ENCODE measurements around the gene FAH.
"Not testable (repeated sequence)": the region's sequence is repeated elsewhere in the genome, so short reads cannot be mapped to it uniquely, and the experiment has no call there.

FAH gene

GRCh38 chr15:80120636-80121035 is 32.2 kb upstream of the FAH start:
- peaks cover 36% of the 10 kb centered on the region for H3K36me3 ChIP-seq (ENCODE audit: control insufficient read depth, insufficient read depth, low read length)
- H3K27me3 ChIP-seq (ENCODE audit: control insufficient read depth, insufficient read depth, low read length), result no peaks in the 10 kb centered on the region
- no peak overlapping the region for H3K27ac ChIP-seq (ENCODE audit: low read depth, low read length)
- H3K9me3 ChIP-seq (ENCODE audit: control insufficient read depth, insufficient read depth, low read depth, low read length), result no peaks in the 10 kb centered on the region
- no peak overlapping the region for H3K9ac ChIP-seq (ENCODE audit: low read length)
- H3K4me1 ChIP-seq (ENCODE audit: control insufficient read depth, insufficient read depth, low read length), result no peaks in the 10 kb centered on the region; the same call in 1 of the 2 replicates
- no peak overlapping the region for H3K4me3 ChIP-seq (ENCODE audit: low read depth, low read length)

DNA sequence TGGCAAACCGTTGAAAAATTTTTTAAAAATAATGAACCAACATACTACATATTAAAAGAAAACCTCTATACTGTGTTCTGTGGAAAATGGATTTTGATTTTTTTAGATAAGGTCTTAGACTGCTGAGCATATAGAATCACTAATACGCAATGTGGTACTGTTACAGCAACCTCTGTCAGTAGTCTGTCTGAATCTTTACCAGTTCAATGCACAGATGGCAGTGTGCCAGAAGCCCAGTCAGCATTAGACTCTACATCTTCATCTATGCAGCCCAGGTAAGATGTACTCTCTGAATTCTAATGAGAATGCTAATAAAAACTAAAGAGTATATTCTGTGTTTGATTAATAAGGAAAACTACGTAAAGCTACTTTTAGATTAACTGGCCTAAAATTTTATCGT is 31.3 kb upstream of the FAH start:
- no peak overlapping the region for H3K27ac ChIP-seq (ENCODE audit: low read depth, low read length)
- no peaks in the 10 kb centered on the region; the same call in 1 of the 2 replicates for H3K4me1 ChIP-seq (ENCODE audit: control insufficient read depth, insufficient read depth, low read length)
- no peak overlapping the region for H3K4me3 ChIP-seq (ENCODE audit: low read depth, low read length)
- H3K9ac ChIP-seq (ENCODE audit: low read length), result no peak overlapping the region
- H3K9me3 ChIP-seq (ENCODE audit: control insufficient read depth, insufficient read depth, low read depth, low read length), result no peaks in the 10 kb centered on the region
- peaks cover 45% of the 10 kb centered on the region for H3K36me3 ChIP-seq (ENCODE audit: control insufficient read depth, insufficient read depth, low read length)
- no peaks in the 10 kb centered on the region for H3K27me3 ChIP-seq (ENCODE audit: control insufficient read depth, insufficient read depth, low read length)

GRCh38 chr15:80123034-80123433 is 29.8 kb upstream of the FAH start:
- H3K27ac ChIP-seq (ENCODE audit: low read depth, low read length), result no peak overlapping the region
- H3K36me3 ChIP-seq (ENCODE audit: control insufficient read depth, insufficient read depth, low read length), result peaks cover 48% of the 10 kb centered on the region
- H3K4me3 ChIP-seq (ENCODE audit: low read depth, low read length), result no peak overlapping the region
- H3K4me1 ChIP-seq (ENCODE audit: control insufficient read depth, insufficient read depth, low read length), result no peaks in the 10 kb centered on the region; the same call in 1 of the 2 replicates
- no peaks in the 10 kb centered on the region for H3K9me3 ChIP-seq (ENCODE audit: control insufficient read depth, insufficient read depth, low read depth, low read length)
- no peaks in the 10 kb centered on the region for H3K27me3 ChIP-seq (ENCODE audit: control insufficient read depth, insufficient read depth, low read length)
- no peak overlapping the region for H3K9ac ChIP-seq (ENCODE audit: low read length)

GRCh38 chr15:80127253-80127652 is 25.5 kb upstream of the FAH start:
- H3K9ac ChIP-seq (ENCODE audit: low read length); H3K27me3 ChIP-seq (ENCODE audit: control insufficient read depth, insufficient read depth, low read length); H3K4me3 ChIP-seq (ENCODE audit: low read depth, low read length); H3K4me1 ChIP-seq (ENCODE audit: control insufficient read depth, insufficient read depth, low read length); H3K27ac ChIP-seq (ENCODE audit: low read depth, low read length); H3K9me3 ChIP-seq (ENCODE audit: control insufficient read depth, insufficient read depth, low read depth, low read length): not testable (repeated sequence)
- peaks cover 49% of the 10 kb centered on the region for H3K36me3 ChIP-seq (ENCODE audit: control insufficient read depth, insufficient read depth, low read length)

DNA sequence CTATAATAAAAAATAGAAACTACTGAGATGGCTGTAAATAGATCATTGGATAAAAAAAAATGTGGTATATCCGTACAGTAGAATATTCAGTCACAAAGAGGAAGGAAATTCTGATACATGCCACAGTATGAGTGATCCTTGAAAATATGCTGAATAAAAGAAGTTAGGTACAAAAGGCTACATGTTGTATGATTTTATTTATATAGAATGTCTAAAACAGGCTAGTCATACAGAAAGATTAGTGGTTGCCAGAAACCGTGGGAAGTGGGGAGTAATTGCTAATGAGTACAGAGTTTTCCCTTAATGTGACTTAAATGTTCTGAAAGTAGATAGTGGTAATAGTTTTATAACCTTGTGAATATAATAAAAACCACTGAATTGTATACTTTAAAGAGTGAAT is 24.9 kb upstream of the FAH start:
- Histone ChIP-seq H3K4me1 (ENCODE audit: control insufficient read depth, insufficient read depth, low read length) (no peaks in the 10 kb centered on the region), H3K36me3 (ENCODE audit: control insufficient read depth, insufficient read depth, low read length) (peaks cover 49% of the 10 kb centered on the region), H3K27ac (ENCODE audit: low read depth, low read length) (no peak overlapping the region), H3K9me3 (ENCODE audit: control insufficient read depth, insufficient read depth, low read depth, low read length) (no peaks in the 10 kb centered on the region), H3K9ac (ENCODE audit: low read length) (no peak overlapping the region), H3K27me3 (ENCODE audit: control insufficient read depth, insufficient read depth, low read length) (no peaks in the 10 kb centered on the region), H3K4me3 (ENCODE audit: low read depth, low read length) (no peak overlapping the region)

DNA sequence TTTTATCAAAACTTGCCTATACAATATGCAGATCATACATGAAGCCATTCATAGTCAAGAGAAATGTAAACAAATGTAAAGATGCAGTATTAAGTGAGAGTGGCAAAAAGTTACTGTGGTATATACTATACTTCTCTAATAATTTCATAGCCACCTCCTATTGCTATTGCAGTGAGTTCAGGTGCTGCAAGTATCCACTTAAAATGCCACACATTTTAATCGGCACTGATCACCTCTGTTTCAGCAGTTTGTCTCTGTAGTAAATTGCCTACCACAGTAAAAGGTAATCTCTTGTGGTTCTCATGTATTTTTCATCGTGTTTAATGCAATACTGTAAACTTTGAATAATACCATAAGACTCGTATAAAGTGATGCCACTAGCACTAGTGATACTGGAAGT is 20.4 kb upstream of the FAH start:
- Histone ChIP-seq H3K36me3 (ENCODE audit: control insufficient read depth, insufficient read depth, low read length) (peaks cover 46% of the 10 kb centered on the region), H3K9ac (ENCODE audit: low read length) (no peak overlapping the region), H3K4me1 (ENCODE audit: control insufficient read depth, insufficient read depth, low read length) (no peaks in the 10 kb centered on the region), H3K9me3 (ENCODE audit: control insufficient read depth, insufficient read depth, low read depth, low read length) (no peaks in the 10 kb centered on the region), H3K27ac (ENCODE audit: low read depth, low read length) (no peak overlapping the region), H3K27me3 (ENCODE audit: control insufficient read depth, insufficient read depth, low read length) (no peaks in the 10 kb centered on the region), H3K4me3 (ENCODE audit: low read depth, low read length) (no peak overlapping the region)

DNA sequence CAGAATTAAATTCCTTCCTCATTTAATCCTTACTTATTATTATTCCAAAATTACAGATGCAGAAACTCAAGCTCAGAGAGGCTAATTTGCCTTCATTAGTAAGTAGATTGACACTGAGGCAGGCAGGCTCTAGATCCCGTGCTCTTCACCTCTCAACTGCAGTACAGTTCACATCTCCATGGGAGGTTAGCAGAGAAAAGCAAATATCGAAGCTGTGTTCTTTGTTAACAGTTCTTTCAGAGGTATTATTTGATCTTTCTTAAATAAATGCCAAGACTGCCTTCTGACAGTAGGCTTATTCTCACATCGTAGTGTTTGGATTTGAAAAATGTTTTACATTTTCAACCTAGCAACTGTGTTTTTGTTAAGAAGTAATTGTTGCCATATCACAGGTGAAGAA is 15.9 kb upstream of the FAH start:
- H3K9me3 ChIP-seq (ENCODE audit: control insufficient read depth, insufficient read depth, low read depth, low read length), result no peaks in the 10 kb centered on the region
- no peak overlapping the region for H3K27ac ChIP-seq (ENCODE audit: low read depth, low read length)
- no peaks in the 10 kb centered on the region for H3K27me3 ChIP-seq (ENCODE audit: control insufficient read depth, insufficient read depth, low read length)
- H3K4me1 ChIP-seq (ENCODE audit: control insufficient read depth, insufficient read depth, low read length), result no peaks in the 10 kb centered on the region
- H3K9ac ChIP-seq (ENCODE audit: low read length), result no peak overlapping the region
- H3K36me3 ChIP-seq (ENCODE audit: control insufficient read depth, insufficient read depth, low read length), result peaks cover 40% of the 10 kb centered on the region
- no peak overlapping the region for H3K4me3 ChIP-seq (ENCODE audit: low read depth, low read length)

- Histone ChIP-seq H3K27me3 (ENCODE audit: control insufficient read depth, insufficient read depth, low read length) (no peaks in the 10 kb centered on the region), H3K9me3 (ENCODE audit: control insufficient read depth, insufficient read depth, low read depth, low read length) (no peaks in the 10 kb centered on the region), H3K27ac (ENCODE audit: low read depth, low read length) (no peak overlapping the region), H3K4me3 (ENCODE audit: low read depth, low read length) (no peak overlapping the region), H3K36me3 (ENCODE audit: control insufficient read depth, insufficient read depth, low read length) (peaks cover 26% of the 10 kb centered on the region), H3K4me1 (ENCODE audit: control insufficient read depth, insufficient read depth, low read length) (no peaks in the 10 kb centered on the region), H3K9ac (ENCODE audit: low read length) (no peak overlapping the region)
These were observed 13.8 kb upstream of the FAH start for GRCh38 chr15:80138961-80139360.

DNA sequence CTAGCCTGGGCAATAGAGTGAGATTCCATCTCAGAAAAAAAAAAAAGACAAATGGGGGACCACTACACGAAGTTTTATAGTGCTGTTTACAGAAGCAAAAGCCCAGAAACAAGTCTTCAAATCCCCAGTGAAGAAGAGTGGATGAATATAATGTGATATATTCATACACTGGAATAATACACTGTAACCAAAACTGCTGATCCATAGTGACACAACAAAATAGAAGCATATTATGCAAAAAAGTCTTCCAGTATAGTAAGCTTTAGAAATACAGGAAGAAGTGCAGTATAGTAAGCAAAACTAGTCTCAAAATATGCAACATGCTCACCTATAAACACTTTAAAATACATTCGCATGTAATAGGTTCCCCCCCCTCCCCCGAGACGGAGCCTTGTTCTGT is 11.9 kb upstream of the FAH start:
- H3K27me3 ChIP-seq (ENCODE audit: control insufficient read depth, insufficient read depth, low read length), result no peaks in the 10 kb centered on the region
- H3K9ac ChIP-seq (ENCODE audit: low read length), result no peak overlapping the region
- no peaks in the 10 kb centered on the region for H3K9me3 ChIP-seq (ENCODE audit: control insufficient read depth, insufficient read depth, low read depth, low read length)

DNA sequence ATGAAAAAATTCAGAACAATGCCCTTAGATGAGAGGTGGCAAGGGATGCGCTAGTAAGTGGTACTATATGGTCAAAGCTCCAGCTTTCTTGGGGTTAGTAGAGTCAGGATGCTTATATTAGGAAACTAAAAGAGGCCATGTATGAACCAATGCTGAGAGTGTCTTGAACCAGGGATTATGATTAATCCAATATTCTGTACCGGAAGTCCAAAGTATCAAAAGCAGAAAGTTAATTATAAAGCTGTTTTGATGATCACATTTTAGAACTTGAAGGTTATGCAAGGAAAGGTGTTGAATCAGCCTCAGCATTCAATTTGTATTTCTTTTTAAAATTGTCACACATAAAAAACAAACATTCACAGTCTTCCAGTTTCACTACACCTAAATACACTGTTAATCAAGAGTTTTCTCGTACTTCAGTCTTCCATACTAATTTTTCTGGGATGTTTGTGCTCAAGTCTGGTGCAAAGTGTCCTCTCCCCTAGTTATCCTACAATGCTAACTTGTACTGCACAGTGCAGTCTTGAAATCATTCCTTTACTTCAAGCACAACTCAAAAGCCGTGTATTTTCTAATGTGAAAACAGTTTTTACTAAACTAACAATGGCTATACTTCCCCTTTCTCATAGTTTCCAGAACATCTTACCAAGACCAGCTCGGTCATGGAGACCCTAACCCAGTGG is 10.7 kb upstream of the FAH start:
- Histone ChIP-seq H3K27me3 (ENCODE audit: control insufficient read depth, insufficient read depth, low read length) (no peaks in the 10 kb centered on the region), H3K4me3 (ENCODE audit: low read depth, low read length) (no peak overlapping the region), H3K9ac (ENCODE audit: low read length) (no peak overlapping the region), H3K4me1 (ENCODE audit: control insufficient read depth, insufficient read depth, low read length) (no peaks in the 10 kb centered on the region), H3K9me3 (ENCODE audit: control insufficient read depth, insufficient read depth, low read depth, low read length) (no peaks in the 10 kb centered on the region), H3K36me3 (ENCODE audit: control insufficient read depth, insufficient read depth, low read length) (peaks cover 3% of the 10 kb centered on the region), H3K27ac (ENCODE audit: low read depth, low read length) (no peak overlapping the region)

More for the DNA sequence above, 11.9 kb upstream of the FAH start:
- no peaks in the 10 kb centered on the region for H3K4me1 ChIP-seq (ENCODE audit: control insufficient read depth, insufficient read depth, low read length)
- H3K4me3 ChIP-seq (ENCODE audit: low read depth, low read length), result no peak overlapping the region
- peaks cover 12% of the 10 kb centered on the region for H3K36me3 ChIP-seq (ENCODE audit: control insufficient read depth, insufficient read depth, low read length)
- no peak overlapping the region for H3K27ac ChIP-seq (ENCODE audit: low read depth, low read length)

DNA sequence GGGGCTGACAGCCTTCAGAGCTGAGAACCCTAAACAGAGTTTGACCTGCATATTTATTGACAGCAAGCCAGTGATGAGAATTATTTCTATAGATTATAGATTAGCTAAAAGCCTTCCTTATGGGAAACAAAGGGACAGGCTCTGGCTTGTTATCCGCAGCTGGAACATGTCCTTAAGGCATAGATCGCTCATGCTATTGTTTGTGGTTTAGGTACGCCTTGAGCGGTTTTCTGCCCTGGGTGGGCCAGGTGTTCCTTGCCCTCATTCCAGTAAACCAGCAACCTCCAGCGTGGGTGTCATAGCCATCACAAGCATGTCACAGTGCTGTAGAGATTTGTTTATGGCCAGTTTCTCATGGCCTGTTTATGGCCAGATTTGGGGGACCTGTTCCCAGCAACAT is 10.2 kb upstream of the FAH start:
- Histone ChIP-seq H3K27me3 (ENCODE audit: control insufficient read depth, insufficient read depth, low read length) (no peaks in the 10 kb centered on the region), H3K4me1 (ENCODE audit: control insufficient read depth, insufficient read depth, low read length) (no peaks in the 10 kb centered on the region), H3K4me3 (ENCODE audit: low read depth, low read length) (no peak overlapping the region), H3K9ac (ENCODE audit: low read length) (no peak overlapping the region), H3K36me3 (ENCODE audit: control insufficient read depth, insufficient read depth, low read length) (no peaks in the 10 kb centered on the region), H3K9me3 (ENCODE audit: control insufficient read depth, insufficient read depth, low read depth, low read length) (no peaks in the 10 kb centered on the region), H3K27ac (ENCODE audit: low read depth, low read length) (no peak overlapping the region)
